ENCODE data around the gene PRKAA1. TPM values are rescaled to one million over a fixed set of nuclear protein-coding genes. Genes with fewer than 3 reads are reported as not detected.
"Not testable (repeated sequence)": the region's sequence is repeated elsewhere in the genome, so short reads cannot be mapped to it uniquely, and the experiment has no call there.

The PRKAA1 gene
- total RNA-seq, 1 experiment from 2014 or later = 28.8 TPM

- H3K27ac ChIP-seq (ENCODE audit: insufficient read length, low read depth, low read length) = no peak overlapping the region
- no peaks in the 10 kb centered on the region for H3K79me1 ChIP-seq (ENCODE audit: insufficient read depth, low read depth, low read length, poor library complexity, severe bottlenecking)
- no peak overlapping the region for H2BK20ac ChIP-seq (ENCODE audit: low read depth, low read length, poor library complexity, severe bottlenecking)
- peaks cover 5 to 13% (median 5%) of the 10 kb centered on the region in 3 experiments; a peak in 6 of 7 replicates for H3K36me3 Mint-ChIP-seq (ENCODE audit: insufficient read depth in 1 of 3, low read depth in 3 of 3)
- no peak overlapping the region for H3K4ac ChIP-seq (ENCODE audit: low read depth, low read length)
- H2AFZ ChIP-seq (ENCODE audit: low read length) = no peak overlapping the region
- no peak overlapping the region for H4K8ac ChIP-seq (replicated peaks; ENCODE audit: insufficient read length, low read depth, low read length)
- no peak overlapping the region for H3K4me2 ChIP-seq (ENCODE audit: insufficient read depth, insufficient read length, low read length)
- no peaks in the 10 kb centered on the region for H3K79me2 ChIP-seq (ENCODE audit: insufficient read depth, low read length)
- no peak for TF ChIP-seq CTCF (conservative IDR thresholded peaks at IDR 0.05)
- H4K20me1 ChIP-seq (ENCODE audit: control insufficient read depth, insufficient read depth, insufficient read length) = no peaks in the 10 kb centered on the region
- no peak overlapping the region for H3T11ph ChIP-seq (ENCODE audit: low read length)
- no peak overlapping the region for H3K27ac Mint-ChIP-seq
- H3K18ac ChIP-seq (ENCODE audit: insufficient read length, low read depth, low read length) = no peak overlapping the region
- no peaks in the 10 kb centered on the region for H3K9me3 ChIP-seq (ENCODE audit: control insufficient read depth, low read depth, low read length)
- no peak overlapping the region for H2AK5ac ChIP-seq (ENCODE audit: insufficient read length, low read length)
- peaks cover 6% of the 10 kb centered on the region in 2 experiments; a peak in 4 of 5 replicates for H3K9me3 Mint-ChIP-seq
- H3K4me1 Mint-ChIP-seq = no peaks in the 10 kb centered on the region
- no peaks in the 10 kb centered on the region for H3K27me3 ChIP-seq (ENCODE audit: insufficient read depth, low read length)
- H2BK15ac ChIP-seq (ENCODE audit: low read depth, low read length) = no peak overlapping the region
- no peak overlapping the region for H3K14ac ChIP-seq (ENCODE audit: insufficient read depth, low read length)
- DNase-seq = no peak
- no peak overlapping the region for H2BK12ac ChIP-seq (ENCODE audit: insufficient read length, low read depth, low read length)
- H3K4me1 ChIP-seq (ENCODE audit: insufficient read depth, low read length) = no peaks in the 10 kb centered on the region
- no peak overlapping the region for H4K5ac ChIP-seq (ENCODE audit: insufficient read length, low read depth, low read length)
- H3K23me2 ChIP-seq (ENCODE audit: insufficient read length, low read depth, low read length, poor library complexity, severe bottlenecking) = no peaks in the 10 kb centered on the region
- H4K91ac ChIP-seq (ENCODE audit: insufficient read length, low read depth, low read length) = no peak overlapping the region
- H3K27me3 Mint-ChIP-seq (ENCODE audit: low read depth) = no peaks in the 10 kb centered on the region; the same call in 1 of the 2 replicates
- H3K23ac ChIP-seq (ENCODE audit: insufficient read length, low read depth, low read length) = no peak overlapping the region
- H3K56ac ChIP-seq (ENCODE audit: insufficient read length, low read depth, low read length) = no peak overlapping the region
- H3K9ac ChIP-seq (ENCODE audit: extremely low read depth, insufficient read length, low read length) = no peak overlapping the region
- H3K4me3 Mint-ChIP-seq = no peak overlapping the region
- H2BK5ac ChIP-seq (ENCODE audit: insufficient read length, low read length) = no peak overlapping the region
- no peak overlapping the region for H2BK120ac ChIP-seq (ENCODE audit: low read depth, low read length, poor library complexity, severe bottlenecking)
Measured at GRCh38 chr5:40714001-40714400, 84.2 kb downstream of the PRKAA1 start.

DNA sequence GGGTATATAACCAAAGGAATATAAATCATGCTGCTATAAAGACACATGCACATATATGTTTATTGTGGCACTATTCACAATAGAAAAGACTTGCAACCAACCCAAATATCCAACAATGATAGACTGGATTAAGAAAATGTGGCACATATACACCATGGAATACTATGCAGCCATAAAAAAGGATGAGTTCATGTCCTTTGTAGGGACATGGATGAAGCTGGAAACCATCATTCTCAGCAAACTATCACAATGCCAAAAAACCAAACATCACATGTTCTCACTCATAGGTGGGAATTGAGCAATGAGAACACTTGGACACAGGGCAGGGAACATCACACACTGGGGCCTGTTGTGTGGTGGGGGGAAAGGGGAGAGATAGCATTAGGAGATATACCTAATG lies 87.6 kb downstream of the PRKAA1 start:
- not testable (repeated sequence) for H4K5ac ChIP-seq (ENCODE audit: insufficient read length, low read depth, low read length); H2BK5ac ChIP-seq (ENCODE audit: insufficient read length, low read length); H3K9me3 ChIP-seq (ENCODE audit: control insufficient read depth, low read depth, low read length); H3K27ac Mint-ChIP-seq; H3K79me2 ChIP-seq (ENCODE audit: insufficient read depth, low read length); H4K8ac ChIP-seq (replicated peaks; ENCODE audit: insufficient read length, low read depth, low read length); H2BK20ac ChIP-seq (ENCODE audit: low read depth, low read length, poor library complexity, severe bottlenecking); H3T11ph ChIP-seq (ENCODE audit: low read length); H3K9ac ChIP-seq (ENCODE audit: extremely low read depth, insufficient read length, low read length); H3K23ac ChIP-seq (ENCODE audit: insufficient read length, low read depth, low read length); H4K20me1 ChIP-seq (ENCODE audit: control insufficient read depth, insufficient read depth, insufficient read length); H2AFZ ChIP-seq (ENCODE audit: low read length); H3K79me1 ChIP-seq (ENCODE audit: insufficient read depth, low read depth, low read length, poor library complexity, severe bottlenecking); H3K4ac ChIP-seq (ENCODE audit: low read depth, low read length); H3K27me3 ChIP-seq (ENCODE audit: insufficient read depth, low read length); H3K18ac ChIP-seq (ENCODE audit: insufficient read length, low read depth, low read length); H4K91ac ChIP-seq (ENCODE audit: insufficient read length, low read depth, low read length); H2BK12ac ChIP-seq (ENCODE audit: insufficient read length, low read depth, low read length); H3K27me3 Mint-ChIP-seq (ENCODE audit: low read depth); H3K9me3 Mint-ChIP-seq; H3K23me2 ChIP-seq (ENCODE audit: insufficient read length, low read depth, low read length, poor library complexity, severe bottlenecking); H3K4me1 Mint-ChIP-seq; H3K4me1 ChIP-seq (ENCODE audit: insufficient read depth, low read length); H2AK5ac ChIP-seq (ENCODE audit: insufficient read length, low read length); H2BK15ac ChIP-seq (ENCODE audit: low read depth, low read length); H3K4me3 Mint-ChIP-seq; H3K4me2 ChIP-seq (ENCODE audit: insufficient read depth, insufficient read length, low read length); H3K14ac ChIP-seq (ENCODE audit: insufficient read depth, low read length); H2BK120ac ChIP-seq (ENCODE audit: low read depth, low read length, poor library complexity, severe bottlenecking); H3K27ac ChIP-seq (ENCODE audit: insufficient read length, low read depth, low read length); DNase-seq; H3K56ac ChIP-seq (ENCODE audit: insufficient read length, low read depth, low read length)
- peaks cover 5 to 11% (median 5%) of the 10 kb centered on the region in 3 experiments; a peak in 6 of 7 replicates for H3K36me3 Mint-ChIP-seq (ENCODE audit: insufficient read depth in 1 of 3, low read depth in 3 of 3)
